Mammary epithelial cell (primary cell): ENCODE data around the gene FHIT.

Experiments used
- EZH2 ChIP-seq: IDR thresholded peaks from 2 replicates; pipeline ENCODE4 v1.6.1; 2012; ENCODE audit warnings: low read length, inconsistent platforms, borderline replicate concordance
- TF ChIP-seq, protein P1 (sequence below), 2 donors: IDR thresholded peaks in 1 of 2; conservative IDR thresholded peaks in 1 of 2; 2 replicates each; pipeline ENCODE4 v1.5.1; 2011 to 2012; ENCODE audit warnings: inconsistent platforms in 2 of 2, low read length in 2 of 2, mild to moderate bottlenecking in 2 of 2, control low read depth in 1 of 2, low read depth in 1 of 2; ENCODE audit not compliant: insufficient read depth in 1 of 2; ENCODE audit errors: extremely low read depth in 1 of 2

DNA sequence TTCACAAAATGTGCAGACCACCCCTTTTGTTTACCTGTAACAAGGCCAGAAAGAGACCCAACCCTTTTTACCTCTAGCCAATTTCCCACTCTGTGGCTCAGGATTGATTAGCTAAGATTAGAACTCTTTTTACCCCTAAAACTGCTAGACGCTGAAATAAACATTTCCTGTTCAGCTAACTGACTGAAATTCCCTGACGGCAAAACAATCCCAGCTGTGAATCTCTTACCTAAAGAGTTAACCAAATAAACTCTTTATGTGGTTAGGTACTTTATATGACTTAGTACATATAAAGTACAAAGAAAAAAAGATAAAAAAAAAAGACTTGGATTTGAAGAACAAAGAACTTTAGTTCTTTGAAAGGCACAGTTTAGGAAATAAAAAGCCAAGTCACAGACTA is 988.7 kb downstream of the FHIT start:
- TF ChIP-seq, protein P1, sequence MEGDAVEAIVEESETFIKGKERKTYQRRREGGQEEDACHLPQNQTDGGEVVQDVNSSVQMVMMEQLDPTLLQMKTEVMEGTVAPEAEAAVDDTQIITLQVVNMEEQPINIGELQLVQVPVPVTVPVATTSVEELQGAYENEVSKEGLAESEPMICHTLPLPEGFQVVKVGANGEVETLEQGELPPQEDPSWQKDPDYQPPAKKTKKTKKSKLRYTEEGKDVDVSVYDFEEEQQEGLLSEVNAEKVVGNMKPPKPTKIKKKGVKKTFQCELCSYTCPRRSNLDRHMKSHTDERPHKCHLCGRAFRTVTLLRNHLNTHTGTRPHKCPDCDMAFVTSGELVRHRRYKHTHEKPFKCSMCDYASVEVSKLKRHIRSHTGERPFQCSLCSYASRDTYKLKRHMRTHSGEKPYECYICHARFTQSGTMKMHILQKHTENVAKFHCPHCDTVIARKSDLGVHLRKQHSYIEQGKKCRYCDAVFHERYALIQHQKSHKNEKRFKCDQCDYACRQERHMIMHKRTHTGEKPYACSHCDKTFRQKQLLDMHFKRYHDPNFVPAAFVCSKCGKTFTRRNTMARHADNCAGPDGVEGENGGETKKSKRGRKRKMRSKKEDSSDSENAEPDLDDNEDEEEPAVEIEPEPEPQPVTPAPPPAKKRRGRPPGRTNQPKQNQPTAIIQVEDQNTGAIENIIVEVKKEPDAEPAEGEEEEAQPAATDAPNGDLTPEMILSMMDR (conservative IDR thresholded peaks at IDR 0.05 in 1 of 2, IDR thresholded peaks at IDR 0.05 in 1 of 2; ENCODE audit: extremely low read depth in 1 of 2, insufficient read depth in 1 of 2, low read depth in 1 of 2, low read length in 2 of 2): no peak
- no peak for TF ChIP-seq EZH2
